ENCODE results near the gene RNF213.

The RNF213 gene

GRCh38 chr17:80374732-80375585 is 114.3 kb downstream of the RNF213 start:
- H3K4me1 ChIP-seq (ENCODE audit: control insufficient read depth in 1 of 2, insufficient read depth in 2 of 2, low read length in 2 of 2): no peaks in the 10 kb centered on the region
- WGBS (ENCODE audit: extremely low coverage, insufficient coverage, insufficient read length): no CpG with 5 or more reads among the region's 14 CpGs

GRCh38 chr17:80376531-80376930 is 115.9 kb downstream of the RNF213 start:
- no peak overlapping the region for H4K91ac ChIP-seq (ENCODE audit: low read depth, low read length)
- DNase-seq: no peak
- peaks cover 4% of the 10 kb centered on the region for H3K9me3 ChIP-seq (ENCODE audit: insufficient read depth, low read depth, low read length)
- H4K8ac ChIP-seq (ENCODE audit: low read depth, low read length): no peak overlapping the region
- no peak overlapping the region for H2AK5ac ChIP-seq (ENCODE audit: low read length)
- no peak overlapping the region for H3K9ac ChIP-seq (ENCODE audit: low read length)
- no peak overlapping the region for H2BK5ac ChIP-seq (ENCODE audit: low read depth, low read length, poor library complexity)
- no peaks in the 10 kb centered on the region for H3K79me1 ChIP-seq (ENCODE audit: low read length)
- H3K4me3 ChIP-seq (ENCODE audit: low read depth, low read length): no peak overlapping the region
- no peak overlapping the region for H3K27ac ChIP-seq (ENCODE audit: low read depth, low read length)
- H3K23ac ChIP-seq (ENCODE audit: low read length): no peak overlapping the region
- no peak overlapping the region for H4K12ac ChIP-seq (ENCODE audit: low read depth, low read length)
- no peaks in the 10 kb centered on the region for H3K4me1 ChIP-seq (ENCODE audit: control insufficient read depth in 1 of 2, insufficient read depth in 2 of 2, low read length in 2 of 2)
- H3K4me2 ChIP-seq (ENCODE audit: low read length): no peak overlapping the region
- no peaks in the 10 kb centered on the region for H3K79me2 ChIP-seq (ENCODE audit: control insufficient read depth, insufficient read depth, low read length, poor library complexity)
- no peaks in the 10 kb centered on the region for H3K27me3 ChIP-seq (ENCODE audit: insufficient read depth, low read length)
- no peak overlapping the region for H3K4ac ChIP-seq (ENCODE audit: low read depth, low read length)
- no peak overlapping the region for H2BK12ac ChIP-seq (ENCODE audit: low read length)
- no peak overlapping the region for H3K14ac ChIP-seq (ENCODE audit: low read length)
- H2BK120ac ChIP-seq (ENCODE audit: insufficient read depth, low read length, poor library complexity): no peak overlapping the region
- WGBS (ENCODE audit: extremely low coverage, insufficient coverage, insufficient read length): no CpG with 5 or more reads among the region's 4 CpGs
- no peak overlapping the region for H2AFZ ChIP-seq (ENCODE audit: insufficient read depth, low read length, poor library complexity)
- no peak overlapping the region for H3K18ac ChIP-seq (ENCODE audit: low read length)
- H3K36me3 ChIP-seq (ENCODE audit: control insufficient read depth in 1 of 2, insufficient read depth in 2 of 2, low read length in 2 of 2): peaks cover 51 to 64% of the 10 kb centered on the region in 2 experiments

More at GRCh38 chr17:80374732-80375585, 114.3 kb downstream of the RNF213 start:
- Histone ChIP-seq H3K27me3 (ENCODE audit: insufficient read depth, low read length) (no peaks in the 10 kb centered on the region), H3K14ac (ENCODE audit: low read length) (no peak overlapping the region), H3K18ac (ENCODE audit: low read length) (no peak overlapping the region), H2AFZ (ENCODE audit: insufficient read depth, low read length, poor library complexity) (no peak overlapping the region), H4K8ac (ENCODE audit: low read depth, low read length) (no peak overlapping the region), H3K4me2 (ENCODE audit: low read length) (no peak overlapping the region), H3K23ac (ENCODE audit: low read length) (no peak overlapping the region), H3K79me2 (ENCODE audit: control insufficient read depth, insufficient read depth, low read length, poor library complexity) (no peaks in the 10 kb centered on the region), H4K12ac (ENCODE audit: low read depth, low read length) (no peak overlapping the region), H3K4me3 (ENCODE audit: low read depth, low read length) (no peak overlapping the region), H2BK5ac (ENCODE audit: low read depth, low read length, poor library complexity) (no peak overlapping the region), H2AK5ac (ENCODE audit: low read length) (no peak overlapping the region), H2BK120ac (ENCODE audit: insufficient read depth, low read length, poor library complexity) (no peak overlapping the region), H3K4ac (ENCODE audit: low read depth, low read length) (no peak overlapping the region), H3K27ac (ENCODE audit: low read depth, low read length) (no peak overlapping the region), H4K91ac (ENCODE audit: low read depth, low read length) (no peak overlapping the region), H3K9me3 (ENCODE audit: insufficient read depth, low read depth, low read length) (peaks cover 4% of the 10 kb centered on the region), H2BK12ac (ENCODE audit: low read length) (no peak overlapping the region), H3K79me1 (ENCODE audit: low read length) (no peaks in the 10 kb centered on the region), H3K36me3 (ENCODE audit: control insufficient read depth in 1 of 2, insufficient read depth in 2 of 2, low read length in 2 of 2) (peaks cover 48 to 59% of the 10 kb centered on the region in 2 experiments), H3K9ac (ENCODE audit: low read length) (no peak overlapping the region)
- DNase-seq: no peak

GRCh38 chr17:80377798-80378197 is 117.1 kb downstream of the RNF213 start:
- Histone ChIP-seq H3K4me1 (ENCODE audit: control insufficient read depth in 1 of 2, insufficient read depth in 2 of 2, low read length in 2 of 2) (no peaks in the 10 kb centered on the region), H3K9me3 (ENCODE audit: insufficient read depth, low read depth, low read length) (peaks cover 3% of the 10 kb centered on the region), H3K14ac (ENCODE audit: low read length) (no peak overlapping the region), H2AK5ac (ENCODE audit: low read length) (no peak overlapping the region), H2BK12ac (ENCODE audit: low read length) (no peak overlapping the region), H2AFZ (ENCODE audit: insufficient read depth, low read length, poor library complexity) (no peak overlapping the region), H3K4me2 (ENCODE audit: low read length) (no peak overlapping the region), H3K18ac (ENCODE audit: low read length) (no peak overlapping the region), H3K4me3 (ENCODE audit: low read depth, low read length) (no peak overlapping the region), H3K27ac (ENCODE audit: low read depth, low read length) (no peak overlapping the region), H2BK5ac (ENCODE audit: low read depth, low read length, poor library complexity) (no peak overlapping the region), H3K36me3 (ENCODE audit: control insufficient read depth in 1 of 2, insufficient read depth in 2 of 2, low read length in 2 of 2) (peaks cover 52 to 63% of the 10 kb centered on the region in 2 experiments), H3K79me1 (ENCODE audit: low read length) (no peaks in the 10 kb centered on the region), H3K79me2 (ENCODE audit: control insufficient read depth, insufficient read depth, low read length, poor library complexity) (no peaks in the 10 kb centered on the region), H4K8ac (ENCODE audit: low read depth, low read length) (no peak overlapping the region), H3K23ac (ENCODE audit: low read length) (no peak overlapping the region), H2BK120ac (ENCODE audit: insufficient read depth, low read length, poor library complexity) (no peak overlapping the region), H3K27me3 (ENCODE audit: insufficient read depth, low read length) (no peaks in the 10 kb centered on the region), H4K12ac (ENCODE audit: low read depth, low read length) (no peak overlapping the region), H3K4ac (ENCODE audit: low read depth, low read length) (no peak overlapping the region), H4K91ac (ENCODE audit: low read depth, low read length) (no peak overlapping the region), H3K9ac (ENCODE audit: low read length) (no peak overlapping the region)
- no peak for DNase-seq
- no CpG with 5 or more reads among the region's 9 CpGs for WGBS (ENCODE audit: extremely low coverage, insufficient coverage, insufficient read length)

GRCh38 chr17:80379348-80379747 is 118.7 kb downstream of the RNF213 start:
- Histone ChIP-seq H4K91ac (ENCODE audit: low read depth, low read length) (no peak overlapping the region), H3K27ac (ENCODE audit: low read depth, low read length) (no peak overlapping the region), H3K4ac (ENCODE audit: low read depth, low read length) (no peak overlapping the region), H3K79me2 (ENCODE audit: control insufficient read depth, insufficient read depth, low read length, poor library complexity) (no peaks in the 10 kb centered on the region), H3K23ac (ENCODE audit: low read length) (no peak overlapping the region), H4K12ac (ENCODE audit: low read depth, low read length) (no peak overlapping the region), H2BK12ac (ENCODE audit: low read length) (no peak overlapping the region), H3K18ac (ENCODE audit: low read length) (no peak overlapping the region), H3K14ac (ENCODE audit: low read length) (no peak overlapping the region), H3K9ac (ENCODE audit: low read length) (no peak overlapping the region), H3K4me3 (ENCODE audit: low read depth, low read length) (no peak overlapping the region), H3K4me2 (ENCODE audit: low read length) (no peak overlapping the region), H4K8ac (ENCODE audit: low read depth, low read length) (no peak overlapping the region), H3K79me1 (ENCODE audit: low read length) (no peaks in the 10 kb centered on the region), H3K4me1 (ENCODE audit: control insufficient read depth in 1 of 2, insufficient read depth in 2 of 2, low read length in 2 of 2) (no peaks in the 10 kb centered on the region), H3K36me3 (ENCODE audit: control insufficient read depth in 1 of 2, insufficient read depth in 2 of 2, low read length in 2 of 2) (peaks cover 47 to 61% of the 10 kb centered on the region in 2 experiments), H3K27me3 (ENCODE audit: insufficient read depth, low read length) (no peaks in the 10 kb centered on the region), H3K9me3 (ENCODE audit: insufficient read depth, low read depth, low read length) (peaks cover 1% of the 10 kb centered on the region), H2BK120ac (ENCODE audit: insufficient read depth, low read length, poor library complexity) (no peak overlapping the region), H2AK5ac (ENCODE audit: low read length) (no peak overlapping the region), H2AFZ (ENCODE audit: insufficient read depth, low read length, poor library complexity) (no peak overlapping the region), H2BK5ac (ENCODE audit: low read depth, low read length, poor library complexity) (no peak overlapping the region)
- no peak for DNase-seq
- WGBS (ENCODE audit: extremely low coverage, insufficient coverage, insufficient read length): no CpG with 5 or more reads among the region's 9 CpGs
